NT2/D1 (cell line): ENCODE data around the gene UAP1.

Source experiments
- SUZ12 ChIP-seq: IDR thresholded peaks from 2 replicates; pipeline ENCODE4 v1.6.1; 2011; ENCODE audit not compliant: insufficient read length, insufficient read depth; ENCODE audit errors: extremely low read depth
- YY1 ChIP-seq: IDR thresholded peaks from 2 replicates; pipeline ENCODE4 v1.6.1; 2011; ENCODE audit not compliant: insufficient read length, insufficient read depth
- ZNF274 ChIP-seq: IDR thresholded peaks from 2 replicates; pipeline ENCODE4 v1.6.1; 2011; ENCODE audit warnings: mild to moderate bottlenecking, low read depth, low read length

DNA sequence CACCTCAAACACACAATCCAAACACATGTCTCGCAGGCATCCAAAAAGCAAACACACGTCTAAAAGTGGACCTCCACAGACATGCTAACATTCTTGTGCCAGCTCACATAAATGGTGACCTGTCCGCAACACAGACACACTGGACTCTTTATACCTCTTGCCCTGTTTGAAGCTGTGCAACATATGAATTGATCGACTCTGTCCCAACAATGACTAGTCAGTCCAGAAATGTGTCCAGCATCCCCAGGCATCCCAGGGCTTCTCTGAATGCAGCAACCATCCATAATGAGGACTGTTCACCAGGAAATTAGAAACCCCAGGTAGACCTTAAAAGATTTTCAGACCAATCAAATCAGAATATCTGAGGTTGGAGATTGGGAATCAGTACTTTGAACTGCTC lies 73.9 kb downstream of the UAP1 start:
- TF ChIP-seq SUZ12 (no peak), YY1 (no peak), ZNF274 (no peak)
